H9 (cell line): Measurements from ENCODE around the gene LYST. TPM values are rescaled to one million over a fixed set of nuclear protein-coding genes. Genes with fewer than 3 reads are reported as not detected.

Source experiments
- DNase-seq: peaks from one replicate; pipeline ENCODE4 v3.0.0-alpha.2; 2017
- H2AFZ ChIP-seq: one replicate; pipeline ENCODE4 v1.6.1; 2013; ENCODE audit warnings: mild to moderate bottlenecking, low read length, control low read depth, moderate library complexity
- H2AK5ac ChIP-seq: 2 replicates; pipeline ENCODE4 v1.6.1; 2013; ENCODE audit warnings: low read length, control low read depth, mixed read lengths; ENCODE audit not compliant: insufficient read length
- H2BK120ac ChIP-seq: one replicate; pipeline ENCODE4 v1.6.1; 2013; ENCODE audit warnings: low read depth, mild to moderate bottlenecking, low read length, control low read depth, inconsistent platforms; ENCODE audit not compliant: poor library complexity, severe bottlenecking
- H2BK12ac ChIP-seq: 2 replicates; pipeline ENCODE4 v1.6.1; 2013; ENCODE audit warnings: low read length, control low read depth, mixed read lengths, low read depth; ENCODE audit not compliant: insufficient read length
- H2BK15ac ChIP-seq: 2 replicates; pipeline ENCODE4 v1.6.1; 2013; ENCODE audit warnings: low read depth, low read length, control low read depth
- H2BK20ac ChIP-seq: one replicate; pipeline ENCODE4 v1.6.1; 2013; ENCODE audit warnings: low read depth, mild to moderate bottlenecking, low read length, control low read depth, inconsistent platforms; ENCODE audit not compliant: poor library complexity, severe bottlenecking
- H2BK5ac ChIP-seq: 2 replicates; pipeline ENCODE4 v1.6.1; 2013; ENCODE audit warnings: low read length, control low read depth, mixed read lengths; ENCODE audit not compliant: insufficient read length
- H3K14ac ChIP-seq: 2 replicates; pipeline ENCODE4 v1.6.1; 2013; ENCODE audit warnings: low read length, control low read depth; ENCODE audit not compliant: insufficient read depth
- H3K18ac ChIP-seq: 2 replicates; pipeline ENCODE4 v1.6.1; 2013; ENCODE audit warnings: low read depth, mild to moderate bottlenecking, mixed read lengths, low read length, control low read depth; ENCODE audit not compliant: insufficient read length
- H3K23ac ChIP-seq: 2 replicates; pipeline ENCODE4 v1.6.1; 2013; ENCODE audit warnings: low read length, control low read depth, mixed read lengths, low read depth; ENCODE audit not compliant: insufficient read length
- H3K23me2 ChIP-seq: 2 replicates; pipeline ENCODE4 v1.6.1; 2013; ENCODE audit warnings: low read depth, mild to moderate bottlenecking, mixed read lengths, low read length, control low read depth; ENCODE audit not compliant: insufficient read length, poor library complexity, severe bottlenecking
- H3K27ac ChIP-seq: 2 replicates; pipeline ENCODE4 v1.5.1; 2013; ENCODE audit warnings: low read length, control low read depth, mixed read lengths, low read depth; ENCODE audit not compliant: insufficient read length
- H3K27me3 ChIP-seq: 2 replicates; pipeline ENCODE4 v1.6.1; 2013; ENCODE audit warnings: low read length, control low read depth, inconsistent platforms; ENCODE audit not compliant: insufficient read depth
- H3K4ac ChIP-seq: 2 replicates; pipeline ENCODE4 v1.6.1; 2013; ENCODE audit warnings: low read depth, mild to moderate bottlenecking, control low read depth, inconsistent platforms, low read length, moderate library complexity
- H3K4me1 ChIP-seq: 2 replicates; pipeline ENCODE4 v1.6.1; 2013; ENCODE audit warnings: low read length, control low read depth, inconsistent platforms; ENCODE audit not compliant: insufficient read depth
- H3K4me2 ChIP-seq: 2 replicates; pipeline ENCODE4 v1.6.1; 2013; ENCODE audit warnings: low read length, control low read depth, mixed read lengths; ENCODE audit not compliant: insufficient read length, insufficient read depth
- H3K56ac ChIP-seq: 2 replicates; pipeline ENCODE4 v1.6.1; 2013; ENCODE audit warnings: low read depth, mild to moderate bottlenecking, mixed read lengths, low read length, control low read depth; ENCODE audit not compliant: insufficient read length
- H3K79me1 ChIP-seq: 2 replicates; pipeline ENCODE4 v1.6.1; 2013; ENCODE audit warnings: low read depth, mild to moderate bottlenecking, moderate library complexity, low read length, control low read depth, inconsistent platforms; ENCODE audit not compliant: insufficient read depth, poor library complexity, severe bottlenecking
- H3K79me2 ChIP-seq: 2 replicates; pipeline ENCODE4 v1.6.1; 2013; ENCODE audit warnings: low read length, control low read depth, inconsistent platforms; ENCODE audit not compliant: insufficient read depth
- H3K9ac ChIP-seq: 2 replicates; pipeline ENCODE4 v1.6.1; 2013; ENCODE audit warnings: low read length, control low read depth, mixed read lengths; ENCODE audit not compliant: insufficient read length; ENCODE audit errors: extremely low read depth
- H3K9me3 ChIP-seq: one replicate; pipeline ENCODE4 v1.6.1; 2013; ENCODE audit warnings: low read depth, low read length, inconsistent platforms; ENCODE audit not compliant: control insufficient read depth
- H3T11ph ChIP-seq: one replicate; pipeline ENCODE4 v1.6.1; 2013; ENCODE audit warnings: mild to moderate bottlenecking, low read length, control low read depth, inconsistent platforms
- H4K20me1 ChIP-seq: one replicate; pipeline ENCODE4 v1.6.1; 2013; ENCODE audit not compliant: control insufficient read depth, insufficient read length, insufficient read depth
- H4K5ac ChIP-seq: 2 replicates; pipeline ENCODE4 v1.6.1; 2013; ENCODE audit warnings: low read depth, mild to moderate bottlenecking, mixed read lengths, low read length, control low read depth; ENCODE audit not compliant: insufficient read length
- H4K8ac ChIP-seq: replicated peaks from 2 replicates; pipeline ENCODE4 v1.6.1; 2013; ENCODE audit warnings: low read length, control low read depth, mixed read lengths, low read depth; ENCODE audit not compliant: insufficient read length
- H4K91ac ChIP-seq: 2 replicates; pipeline ENCODE4 v1.6.1; 2013; ENCODE audit warnings: low read depth, mild to moderate bottlenecking, moderate library complexity, mixed read lengths, low read length, control low read depth; ENCODE audit not compliant: insufficient read length
- H3K27ac Mint-ChIP-seq, 3 experiments: 2 replicates in 2 of 3; 3 replicates in 1 of 3; pipeline ENCODE4 v1.8.0; 2020 to 2021; ENCODE audit warnings: mixed read lengths in 3 of 3, mild to moderate bottlenecking in 1 of 3, moderate library complexity in 1 of 3
- H3K27me3 Mint-ChIP-seq: 2 replicates; pipeline ENCODE4 v1.8.0; 2021; ENCODE audit warnings: low read depth, mild to moderate bottlenecking, moderate library complexity, mixed read lengths
- H3K36me3 Mint-ChIP-seq, 3 experiments: 2 replicates in 2 of 3; 3 replicates in 1 of 3; pipeline ENCODE4 v1.8.0; 2020 to 2021; ENCODE audit warnings: low read depth in 3 of 3, mixed read lengths in 3 of 3; ENCODE audit not compliant: insufficient read depth in 1 of 3
- H3K4me1 Mint-ChIP-seq, 2 experiments: 2 replicates each; pipeline ENCODE4 v1.8.0; 2020; ENCODE audit warnings: mixed read lengths in 2 of 2
- H3K4me3 Mint-ChIP-seq, 2 experiments: 2 replicates in 1 of 2; 3 replicates in 1 of 2; pipeline ENCODE4 v1.8.0; 2020 to 2021; ENCODE audit warnings: mild to moderate bottlenecking in 2 of 2, mixed read lengths in 2 of 2, moderate library complexity in 1 of 2
- H3K9me3 Mint-ChIP-seq, 2 experiments: 2 replicates in 1 of 2; 3 replicates in 1 of 2; pipeline ENCODE4 v1.8.0; 2020; ENCODE audit warnings: mild to moderate bottlenecking in 2 of 2, mixed read lengths in 2 of 2, moderate library complexity in 1 of 2
- CTCF ChIP-seq: fragments of 200-600 bp; sonication (generic); conservative IDR thresholded peaks from 3 replicates; pipeline ENCODE4 v1.8.0; 2021; ENCODE audit warnings: antibody characterized with exemption, mild to moderate bottlenecking
- WGBS: extraction: QIAGEN DNeasy Blood & Tissue Kit; methylation state at CpG from one replicate; pipeline ENCODE4 v1.1.7; 2013; ENCODE audit warnings: missing lambda C conversion rate, low lambda C conversion rate, mixed read lengths; ENCODE audit not compliant: insufficient read length; ENCODE audit errors: extremely low coverage; 5-methylcytosine and 5-hydroxymethylcytosine counted together
- total RNA-seq: library from RNA; stranded (reverse); gene quantifications from 2 replicates; pipeline ENCODE4 v1.2.1, GENCODE V29; 2021

Gene LYST
- total RNA-seq, 1 experiment from 2014 or later, result 0.13 TPM

GRCh38 chr1:235892202-235892601, 25.5 kb upstream of the LYST start:
- H3K36me3 Mint-ChIP-seq, result no peaks in the 10 kb centered on the region
- no peaks in the 10 kb centered on the region for H4K20me1 ChIP-seq
- H4K91ac ChIP-seq, result no peak overlapping the region
- H3K4me1 Mint-ChIP-seq, result peaks cover 0 to 9% of the 10 kb centered on the region in 2 experiments; a peak in 2 of 4 replicates
- no peak overlapping the region for H3K18ac ChIP-seq
- no peak overlapping the region for H3K9ac ChIP-seq
- DNase-seq, result no peak
- WGBS, result no CpG with 5 or more reads among the region's 6 CpGs
- H2AFZ ChIP-seq, result no peak overlapping the region
- no peak overlapping the region for H3K14ac ChIP-seq
- no peak overlapping the region for H3K23ac ChIP-seq
- no peak overlapping the region for H3K27ac ChIP-seq
- H3K27ac Mint-ChIP-seq, result peak overlapping the region in 1 of 3 experiments; percentile 34; a peak in 2 of 7 replicates
- no peak overlapping the region for H2BK12ac ChIP-seq
- H2AK5ac ChIP-seq, result no peak overlapping the region
- no peak overlapping the region for H3K56ac ChIP-seq
- no peaks in the 10 kb centered on the region for H3K23me2 ChIP-seq
- no peaks in the 10 kb centered on the region for H3K79me1 ChIP-seq
- no peak overlapping the region for H2BK15ac ChIP-seq
- H2BK5ac ChIP-seq, result no peak overlapping the region
- H3K27me3 Mint-ChIP-seq, result no peaks in the 10 kb centered on the region
- H3K9me3 Mint-ChIP-seq, result no peaks in the 10 kb centered on the region
- no peaks in the 10 kb centered on the region for H3K27me3 ChIP-seq
- no peak for TF ChIP-seq CTCF
- H2BK20ac ChIP-seq, result no peak overlapping the region
- H3K4me2 ChIP-seq, result no peak overlapping the region
- no peak overlapping the region for H2BK120ac ChIP-seq
- H3T11ph ChIP-seq, result no peak overlapping the region
- H3K9me3 ChIP-seq, result no peaks in the 10 kb centered on the region
- H3K4ac ChIP-seq, result no peak overlapping the region
- no peak overlapping the region for H4K5ac ChIP-seq
- H3K79me2 ChIP-seq, result no peaks in the 10 kb centered on the region
- H3K4me3 Mint-ChIP-seq, result no peak overlapping the region
- no peaks in the 10 kb centered on the region for H3K4me1 ChIP-seq
- H4K8ac ChIP-seq, result no peak overlapping the region
